Measurements from ENCODE around the gene SLC6A11. TPM values are rescaled to one million over a fixed set of nuclear protein-coding genes. Genes with fewer than 3 reads are reported as not detected.

Gene SLC6A11
- total RNA-seq, 2 experiments from 2014 or later = not detected

GRCh38 chr3:10986592-10986991, 170.6 kb downstream of the SLC6A11 start:
- no peak for DNase-seq (ENCODE audit: low spot score)
- TF ChIP-seq CTCF (conservative IDR thresholded peaks at IDR 0.05; ENCODE audit: low read length) (no peak), EZH2phosphoT487 (IDR thresholded peaks at IDR 0.05; ENCODE audit: borderline replicate concordance, low read depth, low read length) (no peak)
- H3K79me2 ChIP-seq (ENCODE audit: insufficient read depth, low read depth, low read length) = no peaks in the 10 kb centered on the region
- no peaks in the 10 kb centered on the region for H3K4me1 ChIP-seq (ENCODE audit: insufficient read depth, low read length, poor library complexity, severe bottlenecking)
- H2AFZ ChIP-seq (ENCODE audit: low read length) = no peak overlapping the region
- no peaks in the 10 kb centered on the region for H3K36me3 ChIP-seq (ENCODE audit: insufficient read depth, low read length)
- ChIA-PET CTCF (ENCODE audit: unreplicated experiment) (no interaction called here), POLR2A (no interaction called here)
- no peak overlapping the region for H3K4me2 ChIP-seq (ENCODE audit: low read length)
- BruUV-seq (replicated peaks) = no TSS peak
- no peak overlapping the region for H3K27ac ChIP-seq (ENCODE audit: low read depth, low read length, poor library complexity, severe bottlenecking)
- H3K9me3 ChIP-seq (ENCODE audit: low read length) = no peaks in the 10 kb centered on the region
- no peaks in the 10 kb centered on the region for H3K9me2 ChIP-seq (ENCODE audit: insufficient read depth, low read length)
- intact Hi-C loops (cut with micrococcal nuclease; ENCODE audit: unreplicated experiment) = no loop called here
- no peaks in the 10 kb centered on the region for H4K20me1 ChIP-seq (ENCODE audit: insufficient read depth, low read length)
- H3K4me3 ChIP-seq (ENCODE audit: low read depth, low read length, poor library complexity, severe bottlenecking) = no peak overlapping the region

- H3K4me2 ChIP-seq (ENCODE audit: low read length) = no peak overlapping the region
- BruUV-seq (replicated peaks) = no TSS peak
- H2AFZ ChIP-seq (ENCODE audit: low read length) = no peak overlapping the region
- no peak overlapping the region for H3K4me3 ChIP-seq (ENCODE audit: low read depth, low read length, poor library complexity, severe bottlenecking)
- POLR2A ChIA-PET = no interaction called here
- no peak for TF ChIP-seq EZH2phosphoT487 (IDR thresholded peaks at IDR 0.05; ENCODE audit: borderline replicate concordance, low read depth, low read length)
- no peak for TF ChIP-seq CTCF (conservative IDR thresholded peaks at IDR 0.05; ENCODE audit: low read length)
- CTCF ChIA-PET (ENCODE audit: unreplicated experiment) = no interaction called here
- no peaks in the 10 kb centered on the region for H3K9me3 ChIP-seq (ENCODE audit: low read length)
- no peak for DNase-seq (ENCODE audit: low spot score)
- H3K27ac ChIP-seq (ENCODE audit: low read depth, low read length, poor library complexity, severe bottlenecking) = no peak overlapping the region
- no peaks in the 10 kb centered on the region for H3K36me3 ChIP-seq (ENCODE audit: insufficient read depth, low read length)
- H3K79me2 ChIP-seq (ENCODE audit: insufficient read depth, low read depth, low read length) = no peaks in the 10 kb centered on the region
- no peaks in the 10 kb centered on the region for H3K4me1 ChIP-seq (ENCODE audit: insufficient read depth, low read length, poor library complexity, severe bottlenecking)
- H4K20me1 ChIP-seq (ENCODE audit: insufficient read depth, low read length) = no peaks in the 10 kb centered on the region
- no peaks in the 10 kb centered on the region for H3K9me2 ChIP-seq (ENCODE audit: insufficient read depth, low read length)
- intact Hi-C loops (cut with micrococcal nuclease; ENCODE audit: unreplicated experiment) = no loop called here
Observed at GRCh38 chr3:10988001-10988665, 172.1 kb downstream of the SLC6A11 start.

GRCh38 chr3:10988991-10989484, 173.0 kb downstream of the SLC6A11 start:
- no peak overlapping the region for H3K27ac ChIP-seq (ENCODE audit: low read depth, low read length, poor library complexity, severe bottlenecking)
- no peaks in the 10 kb centered on the region for H3K9me2 ChIP-seq (ENCODE audit: insufficient read depth, low read length)
- TF ChIP-seq CTCF (conservative IDR thresholded peaks at IDR 0.05; ENCODE audit: low read length) = no peak
- no peak for TF ChIP-seq EZH2phosphoT487 (IDR thresholded peaks at IDR 0.05; ENCODE audit: borderline replicate concordance, low read depth, low read length)
- ChIA-PET CTCF (ENCODE audit: unreplicated experiment) (no interaction called here), POLR2A (no interaction called here)
- H3K36me3 ChIP-seq (ENCODE audit: insufficient read depth, low read length) = no peaks in the 10 kb centered on the region
- no TSS peak for BruUV-seq (replicated peaks)
- H3K4me1 ChIP-seq (ENCODE audit: insufficient read depth, low read length, poor library complexity, severe bottlenecking) = no peaks in the 10 kb centered on the region
- no peaks in the 10 kb centered on the region for H3K9me3 ChIP-seq (ENCODE audit: low read length)
- no peaks in the 10 kb centered on the region for H4K20me1 ChIP-seq (ENCODE audit: insufficient read depth, low read length)
- no peaks in the 10 kb centered on the region for H3K79me2 ChIP-seq (ENCODE audit: insufficient read depth, low read depth, low read length)
- H3K4me2 ChIP-seq (ENCODE audit: low read length) = no peak overlapping the region
- DNase-seq (ENCODE audit: low spot score) = no peak
- no peak overlapping the region for H2AFZ ChIP-seq (ENCODE audit: low read length)
- no peak overlapping the region for H3K4me3 ChIP-seq (ENCODE audit: low read depth, low read length, poor library complexity, severe bottlenecking)
- intact Hi-C loops (cut with micrococcal nuclease; ENCODE audit: unreplicated experiment) = no loop called here

All from OCI-LY7 (cell line).